Ovary (tissue), 3 donors: ENCODE results near the gene EPHA8.

Experiments used
- POLR2A ChIP-seq: fragments of 450-650 bp; IDR thresholded peaks from one replicate; pipeline ENCODE4 v1.6.1; 2017; ENCODE audit warnings: antibody characterized with exemption, mild to moderate bottlenecking, moderate library complexity
- TF ChIP-seq, protein P1 (sequence below), 3 donors: fragments of 450-650 bp in 2 of 3; fragments of 200-600 bp in 1 of 3; IDR thresholded peaks; one replicate each; pipeline versions ENCODE4 v1.5.1 to v1.8.0; 2016 to 2022; ENCODE audit warnings: antibody characterized with exemption in 3 of 3, mild to moderate bottlenecking in 1 of 3
- donor health status: DM: no; HTN: no; CAD: no.

DNA sequence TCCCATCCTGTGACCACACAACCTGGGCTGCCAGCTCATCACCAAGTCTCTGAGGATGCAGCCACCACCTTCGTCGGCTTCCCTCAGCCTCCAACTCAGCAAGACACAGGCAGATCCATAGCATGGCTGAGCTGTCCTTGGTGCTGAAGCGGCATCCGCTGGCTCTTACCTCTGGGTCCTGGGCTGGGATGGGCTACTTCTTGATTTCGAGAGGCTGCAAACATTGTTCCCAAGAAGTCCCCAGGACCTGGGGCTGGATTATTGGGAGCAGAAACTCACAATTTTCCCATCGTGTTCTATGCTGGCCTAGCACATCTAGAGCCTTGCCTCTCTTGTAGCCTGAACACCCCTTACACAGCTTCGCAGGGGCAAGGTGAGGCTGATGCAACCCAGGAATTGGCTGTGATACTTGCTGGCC lies 48.2 kb downstream of the EPHA8 start:
- TF ChIP-seq POLR2A = no peak
- TF ChIP-seq, protein P1, sequence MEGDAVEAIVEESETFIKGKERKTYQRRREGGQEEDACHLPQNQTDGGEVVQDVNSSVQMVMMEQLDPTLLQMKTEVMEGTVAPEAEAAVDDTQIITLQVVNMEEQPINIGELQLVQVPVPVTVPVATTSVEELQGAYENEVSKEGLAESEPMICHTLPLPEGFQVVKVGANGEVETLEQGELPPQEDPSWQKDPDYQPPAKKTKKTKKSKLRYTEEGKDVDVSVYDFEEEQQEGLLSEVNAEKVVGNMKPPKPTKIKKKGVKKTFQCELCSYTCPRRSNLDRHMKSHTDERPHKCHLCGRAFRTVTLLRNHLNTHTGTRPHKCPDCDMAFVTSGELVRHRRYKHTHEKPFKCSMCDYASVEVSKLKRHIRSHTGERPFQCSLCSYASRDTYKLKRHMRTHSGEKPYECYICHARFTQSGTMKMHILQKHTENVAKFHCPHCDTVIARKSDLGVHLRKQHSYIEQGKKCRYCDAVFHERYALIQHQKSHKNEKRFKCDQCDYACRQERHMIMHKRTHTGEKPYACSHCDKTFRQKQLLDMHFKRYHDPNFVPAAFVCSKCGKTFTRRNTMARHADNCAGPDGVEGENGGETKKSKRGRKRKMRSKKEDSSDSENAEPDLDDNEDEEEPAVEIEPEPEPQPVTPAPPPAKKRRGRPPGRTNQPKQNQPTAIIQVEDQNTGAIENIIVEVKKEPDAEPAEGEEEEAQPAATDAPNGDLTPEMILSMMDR (IDR thresholded peaks at IDR 0.05) = no peak
